Stimulated activated naive CD8-positive, alpha-beta T cell treated with anti-CD3 and anti-CD28 coated beads, Interleukin-15, amount 100 ng/mL, for 72 hours (primary cell): ENCODE measurements around the gene CHD5.

ENCODE experiments used
- ATAC-seq: fragments of 150-1000 bp; cut with Tn5 transposase; 2 replicates; pipeline ENCODE4 v1.10.0; 2021; ENCODE audit warnings: mild to moderate bottlenecking, moderate library complexity
- DNase-seq, 2 donors: peaks; one replicate each; pipeline ENCODE4 v3.0.0; 2021 to 2022
- H3K27ac Mint-ChIP-seq, 2 donors: one replicate each; pipeline ENCODE4 v1.8.0; 2022; ENCODE audit warnings: mild to moderate bottlenecking in 2 of 2, mixed read lengths in 2 of 2, moderate library complexity in 2 of 2
- H3K27me3 Mint-ChIP-seq: one replicate; pipeline ENCODE4 v1.8.0; 2022; ENCODE audit warnings: mixed read lengths
- H3K4me1 Mint-ChIP-seq: one replicate; pipeline ENCODE4 v1.8.0; 2022; ENCODE audit warnings: mild to moderate bottlenecking, mixed read lengths
- H3K4me3 Mint-ChIP-seq, 2 donors: one replicate each; pipeline ENCODE4 v1.8.0; 2022; ENCODE audit warnings: mild to moderate bottlenecking in 2 of 2, mixed read lengths in 2 of 2, moderate library complexity in 1 of 2
- H3K9me3 Mint-ChIP-seq, 2 donors: one replicate each; pipeline ENCODE4 v1.8.0; 2022; ENCODE audit warnings: mixed read lengths in 2 of 2

Gene CHD5

GRCh38 chr1:6127587-6128163 is 52.4 kb downstream of the CHD5 start:
- H3K27me3 Mint-ChIP-seq: peaks cover 27% of the 10 kb centered on the region
- peak; percentile 82 for ATAC-seq
- no peak overlapping the region for H3K4me3 Mint-ChIP-seq
- H3K4me1 Mint-ChIP-seq: peaks cover 6% of the 10 kb centered on the region
- DNase-seq: peak; percentile 45 to 53
- peaks cover 0 to 10% of the 10 kb centered on the region in 2 donors for H3K9me3 Mint-ChIP-seq
- no peak overlapping the region for H3K27ac Mint-ChIP-seq

- DNase-seq (no peak), ATAC-seq (no peak)
- peaks cover 0 to 1% of the 10 kb centered on the region in 2 donors for H3K9me3 Mint-ChIP-seq
- no peak overlapping the region for H3K4me3 Mint-ChIP-seq
- peaks cover 27% of the 10 kb centered on the region for H3K27me3 Mint-ChIP-seq
- no peak overlapping the region for H3K27ac Mint-ChIP-seq
- peaks cover 6% of the 10 kb centered on the region for H3K4me1 Mint-ChIP-seq
These were observed 53.5 kb downstream of the CHD5 start for GRCh38 chr1:6126521-6127067.

GRCh38 chr1:6126028-6126427 is 54.1 kb downstream of the CHD5 start:
- H3K27me3 Mint-ChIP-seq: peaks cover 27% of the 10 kb centered on the region
- ATAC-seq: peak; percentile 40

GRCh38 chr1:6125366-6125765 is 54.8 kb downstream of the CHD5 start:
- DNase-seq: no peak
- Mint-ChIP-seq H3K4me1 (peaks cover 6% of the 10 kb centered on the region), H3K9me3 (no peaks in the 10 kb centered on the region), H3K27me3 (peaks cover 27% of the 10 kb centered on the region), H3K4me3 (no peak overlapping the region), H3K27ac (no peak overlapping the region)
- no peak for ATAC-seq

More at GRCh38 chr1:6126028-6126427, 54.1 kb downstream of the CHD5 start:
- H3K27ac Mint-ChIP-seq: no peak overlapping the region
- no peak overlapping the region for H3K4me3 Mint-ChIP-seq
- H3K9me3 Mint-ChIP-seq: no peaks in the 10 kb centered on the region
- H3K4me1 Mint-ChIP-seq: peaks cover 6% of the 10 kb centered on the region
- DNase-seq: no peak

GRCh38 chr1:6124746-6125365 is 55.3 kb downstream of the CHD5 start:
- DNase-seq: no peak
- H3K9me3 Mint-ChIP-seq: no peaks in the 10 kb centered on the region
- no peak overlapping the region for H3K4me3 Mint-ChIP-seq
- H3K4me1 Mint-ChIP-seq: peaks cover 6% of the 10 kb centered on the region
- H3K27me3 Mint-ChIP-seq: peaks cover 27% of the 10 kb centered on the region
- ATAC-seq: no peak
- H3K27ac Mint-ChIP-seq: no peak overlapping the region

- peaks cover 6% of the 10 kb centered on the region for H3K4me1 Mint-ChIP-seq
- H3K27ac Mint-ChIP-seq: no peak overlapping the region
- DNase-seq (no peak), ATAC-seq (no peak)
- H3K4me3 Mint-ChIP-seq: no peak overlapping the region
- H3K9me3 Mint-ChIP-seq: no peaks in the 10 kb centered on the region
- H3K27me3 Mint-ChIP-seq: peaks cover 27% of the 10 kb centered on the region
These were observed 55.8 kb downstream of the CHD5 start for GRCh38 chr1:6124341-6124740.

GRCh38 chr1:6123816-6124215 is 56.3 kb downstream of the CHD5 start:
- H3K4me1 Mint-ChIP-seq: peaks cover 6% of the 10 kb centered on the region
- no peak for ATAC-seq
- no peak overlapping the region for H3K4me3 Mint-ChIP-seq
- no peak overlapping the region for H3K27ac Mint-ChIP-seq
- H3K9me3 Mint-ChIP-seq: no peaks in the 10 kb centered on the region
- no peak for DNase-seq
- peaks cover 27% of the 10 kb centered on the region for H3K27me3 Mint-ChIP-seq

GRCh38 chr1:6123083-6123482 is 57.0 kb downstream of the CHD5 start:
- H3K9me3 Mint-ChIP-seq: no peaks in the 10 kb centered on the region
- H3K4me3 Mint-ChIP-seq: no peak overlapping the region

GRCh38 chr1:6121651-6122370 is 58.3 kb downstream of the CHD5 start:
- ATAC-seq: no peak
- DNase-seq: no peak
- Mint-ChIP-seq H3K27me3 (peaks cover 22% of the 10 kb centered on the region), H3K4me1 (peaks cover 4% of the 10 kb centered on the region), H3K9me3 (peaks cover 3 to 6% of the 10 kb centered on the region in 2 donors), H3K4me3 (no peak overlapping the region), H3K27ac (no peak overlapping the region)

More at GRCh38 chr1:6123083-6123482, 57.0 kb downstream of the CHD5 start:
- no peak for DNase-seq
- peaks cover 6% of the 10 kb centered on the region for H3K4me1 Mint-ChIP-seq
- no peak for ATAC-seq
- H3K27ac Mint-ChIP-seq: no peak overlapping the region
- peaks cover 27% of the 10 kb centered on the region for H3K27me3 Mint-ChIP-seq

- ATAC-seq: no peak
- H3K27me3 Mint-ChIP-seq: peaks cover 14% of the 10 kb centered on the region
- no peak for DNase-seq
- H3K4me3 Mint-ChIP-seq: no peak overlapping the region
- H3K9me3 Mint-ChIP-seq: peaks cover 10 to 12% of the 10 kb centered on the region in 2 donors
- no peak overlapping the region for H3K27ac Mint-ChIP-seq
- no peaks in the 10 kb centered on the region for H3K4me1 Mint-ChIP-seq
These were observed 59.1 kb downstream of the CHD5 start for GRCh38 chr1:6121021-6121421.

- no peaks in the 10 kb centered on the region for H3K27me3 Mint-ChIP-seq
- H3K27ac Mint-ChIP-seq: no peak overlapping the region
- H3K4me3 Mint-ChIP-seq: no peak overlapping the region
- H3K9me3 Mint-ChIP-seq: peaks cover 10 to 18% of the 10 kb centered on the region in 2 donors
- DNase-seq: no peak
- ATAC-seq: no peak
- no peaks in the 10 kb centered on the region for H3K4me1 Mint-ChIP-seq
These were observed 61.7 kb downstream of the CHD5 start for GRCh38 chr1:6118415-6118814.

- ATAC-seq: no peak
- peaks cover 4% of the 10 kb centered on the region for H3K27me3 Mint-ChIP-seq
- H3K4me1 Mint-ChIP-seq: no peaks in the 10 kb centered on the region
- H3K4me3 Mint-ChIP-seq: no peak overlapping the region
- peaks cover 10 to 18% of the 10 kb centered on the region in 2 donors for H3K9me3 Mint-ChIP-seq
- no peak for DNase-seq
- H3K27ac Mint-ChIP-seq: no peak overlapping the region
These were observed 62.5 kb downstream of the CHD5 start for GRCh38 chr1:6117624-6118023.

- Mint-ChIP-seq H3K27me3 (peaks cover 10% of the 10 kb centered on the region), H3K4me1 (no peaks in the 10 kb centered on the region), H3K4me3 (no peak overlapping the region), H3K27ac (no peak overlapping the region), H3K9me3 (peaks cover 10 to 18% of the 10 kb centered on the region in 2 donors)
- DNase-seq (no peak), ATAC-seq (no peak)
These were observed 63.1 kb downstream of the CHD5 start for GRCh38 chr1:6117064-6117463.

GRCh38 chr1:6116137-6116536 is 64.0 kb downstream of the CHD5 start:
- DNase-seq: no peak
- H3K4me1 Mint-ChIP-seq: no peaks in the 10 kb centered on the region
- peaks cover 10 to 18% of the 10 kb centered on the region in 2 donors for H3K9me3 Mint-ChIP-seq
- no peak overlapping the region for H3K4me3 Mint-ChIP-seq
- ATAC-seq: no peak
- H3K27me3 Mint-ChIP-seq: peaks cover 13% of the 10 kb centered on the region
- no peak overlapping the region for H3K27ac Mint-ChIP-seq

- peaks cover 31% of the 10 kb centered on the region for H3K27me3 Mint-ChIP-seq
- no peaks in the 10 kb centered on the region for H3K4me1 Mint-ChIP-seq
- no peak overlapping the region for H3K4me3 Mint-ChIP-seq
- ATAC-seq: no peak
- H3K9me3 Mint-ChIP-seq: peaks cover 10 to 18% of the 10 kb centered on the region in 2 donors
- DNase-seq: no peak
- no peak overlapping the region for H3K27ac Mint-ChIP-seq
These were observed 66.4 kb downstream of the CHD5 start for GRCh38 chr1:6113745-6114144.

- DNase-seq (no peak), ATAC-seq (no peak)
- Mint-ChIP-seq H3K4me1 (no peaks in the 10 kb centered on the region), H3K27me3 (peaks cover 37% of the 10 kb centered on the region), H3K9me3 (peaks cover 10 to 18% of the 10 kb centered on the region in 2 donors), H3K27ac (no peak overlapping the region), H3K4me3 (no peak overlapping the region)
These were observed 67.0 kb downstream of the CHD5 start for GRCh38 chr1:6113116-6113515.
